Measurements from ENCODE around the gene PTGIR.

Gene PTGIR

GRCh38 chr19:46580247-46580646, 44.6 kb downstream of the PTGIR start:
- Histone ChIP-seq H3K4me3 (ENCODE audit: low read length) (no peak overlapping the region), H3K9ac (ENCODE audit: low read length) (no peak overlapping the region), H3K9me3 (ENCODE audit: control insufficient read depth, low read length) (no peaks in the 10 kb centered on the region), H3K4me1 (ENCODE audit: control insufficient read depth, insufficient read depth, low read length) (no peaks in the 10 kb centered on the region), H3K27me3 (ENCODE audit: control insufficient read depth, insufficient read depth, low read length) (no peaks in the 10 kb centered on the region), H3K36me3 (ENCODE audit: control insufficient read depth, insufficient read depth, low read length) (no peaks in the 10 kb centered on the region)

- Histone ChIP-seq H3K4me1 (ENCODE audit: control insufficient read depth, insufficient read depth, low read length) (no peaks in the 10 kb centered on the region), H3K4me3 (ENCODE audit: low read length) (no peak overlapping the region), H3K9ac (ENCODE audit: low read length) (no peak overlapping the region), H3K27me3 (ENCODE audit: control insufficient read depth, insufficient read depth, low read length) (no peaks in the 10 kb centered on the region), H3K9me3 (ENCODE audit: control insufficient read depth, low read length) (no peaks in the 10 kb centered on the region), H3K36me3 (ENCODE audit: control insufficient read depth, insufficient read depth, low read length) (no peaks in the 10 kb centered on the region)
These were observed 45.5 kb downstream of the PTGIR start for GRCh38 chr19:46579361-46579879.

DNA sequence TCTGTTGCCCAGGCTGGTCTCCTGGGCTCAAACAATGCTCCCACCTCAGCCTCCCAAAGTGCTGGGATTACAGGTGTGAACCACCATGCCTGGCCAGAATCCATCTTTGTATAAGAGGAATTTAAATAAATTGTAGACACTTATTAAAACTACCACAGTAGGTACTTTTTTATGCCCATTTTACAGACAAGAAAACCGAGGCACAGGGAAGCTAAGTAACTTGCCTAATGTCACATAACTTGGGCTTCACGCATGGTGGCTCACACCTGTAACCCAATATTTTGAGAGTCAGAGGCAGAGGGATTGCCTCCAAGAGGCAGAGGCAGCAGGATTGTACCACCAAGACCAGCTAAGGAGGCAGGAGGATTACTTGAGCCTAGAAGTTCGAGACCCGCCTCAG, 46.4 kb downstream of the PTGIR start:
- Histone ChIP-seq H3K4me3 (ENCODE audit: low read length) (no peak overlapping the region), H3K9ac (ENCODE audit: low read length) (no peak overlapping the region), H3K36me3 (ENCODE audit: control insufficient read depth, insufficient read depth, low read length) (no peaks in the 10 kb centered on the region), H3K9me3 (ENCODE audit: control insufficient read depth, low read length) (no peaks in the 10 kb centered on the region), H3K4me1 (ENCODE audit: control insufficient read depth, insufficient read depth, low read length) (no peaks in the 10 kb centered on the region), H3K27me3 (ENCODE audit: control insufficient read depth, insufficient read depth, low read length) (no peaks in the 10 kb centered on the region)

DNA sequence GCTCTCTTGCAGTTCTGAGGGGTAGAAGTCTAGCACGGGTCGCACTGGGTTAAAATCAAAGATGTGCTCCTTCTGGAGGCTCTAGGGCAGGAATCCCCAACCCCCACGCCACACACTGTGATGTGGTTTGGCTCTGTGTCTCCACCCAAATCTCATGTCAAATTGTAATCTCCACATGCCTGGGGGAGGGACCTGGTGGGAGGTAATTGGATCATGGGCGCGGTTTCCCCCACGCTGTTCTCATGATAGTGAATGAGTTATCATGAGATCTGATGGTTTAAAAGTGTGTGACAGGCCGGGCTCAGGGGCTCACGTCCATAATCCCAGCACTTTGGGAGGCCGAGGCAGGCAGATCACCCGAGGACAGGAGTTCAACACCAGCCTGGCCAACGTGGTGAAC, 50.4 kb downstream of the PTGIR start:
- Histone ChIP-seq H3K27me3 (ENCODE audit: control insufficient read depth, insufficient read depth, low read length) (no peaks in the 10 kb centered on the region), H3K36me3 (ENCODE audit: control insufficient read depth, insufficient read depth, low read length) (no peaks in the 10 kb centered on the region), H3K4me3 (ENCODE audit: low read length) (no peak overlapping the region), H3K9ac (ENCODE audit: low read length) (no peak overlapping the region), H3K4me1 (ENCODE audit: control insufficient read depth, insufficient read depth, low read length) (no peaks in the 10 kb centered on the region), H3K9me3 (ENCODE audit: control insufficient read depth, low read length) (no peaks in the 10 kb centered on the region)

- no peaks in the 10 kb centered on the region for H3K4me1 ChIP-seq (ENCODE audit: control insufficient read depth, insufficient read depth, low read length)
- no peak overlapping the region for H3K4me3 ChIP-seq (ENCODE audit: low read length)
- no peaks in the 10 kb centered on the region for H3K36me3 ChIP-seq (ENCODE audit: control insufficient read depth, insufficient read depth, low read length)
- no peaks in the 10 kb centered on the region for H3K27me3 ChIP-seq (ENCODE audit: control insufficient read depth, insufficient read depth, low read length)
- H3K9ac ChIP-seq (ENCODE audit: low read length) = no peak overlapping the region
- H3K9me3 ChIP-seq (ENCODE audit: control insufficient read depth, low read length) = no peaks in the 10 kb centered on the region
These were observed 51.0 kb downstream of the PTGIR start for GRCh38 chr19:46573679-46574498.

GRCh38 chr19:46571495-46571894, 53.4 kb downstream of the PTGIR start:
- no peak overlapping the region for H3K4me3 ChIP-seq (ENCODE audit: low read length)
- H3K9ac ChIP-seq (ENCODE audit: low read length) = no peak overlapping the region
- no peaks in the 10 kb centered on the region for H3K36me3 ChIP-seq (ENCODE audit: control insufficient read depth, insufficient read depth, low read length)
- H3K27me3 ChIP-seq (ENCODE audit: control insufficient read depth, insufficient read depth, low read length) = no peaks in the 10 kb centered on the region
- no peaks in the 10 kb centered on the region for H3K4me1 ChIP-seq (ENCODE audit: control insufficient read depth, insufficient read depth, low read length)
- H3K9me3 ChIP-seq (ENCODE audit: control insufficient read depth, low read length) = no peaks in the 10 kb centered on the region
